Mammary microvascular endothelial cell (primary cell): ENCODE measurements around the gene MMP2. TPM values are rescaled to one million over a fixed set of nuclear protein-coding genes. Genes with fewer than 3 reads are reported as not detected.

Experiments
- total RNA-seq: library from RNA; depleted of rRNA; stranded (reverse); fragments of >200 nt; gene quantifications from 2 replicates; pipeline ENCODE4 v1.2.3, GENCODE V29; 2015

MMP2 gene
- total RNA-seq, result 22.5 and 23.8 TPM in 2 replicates

DNA sequence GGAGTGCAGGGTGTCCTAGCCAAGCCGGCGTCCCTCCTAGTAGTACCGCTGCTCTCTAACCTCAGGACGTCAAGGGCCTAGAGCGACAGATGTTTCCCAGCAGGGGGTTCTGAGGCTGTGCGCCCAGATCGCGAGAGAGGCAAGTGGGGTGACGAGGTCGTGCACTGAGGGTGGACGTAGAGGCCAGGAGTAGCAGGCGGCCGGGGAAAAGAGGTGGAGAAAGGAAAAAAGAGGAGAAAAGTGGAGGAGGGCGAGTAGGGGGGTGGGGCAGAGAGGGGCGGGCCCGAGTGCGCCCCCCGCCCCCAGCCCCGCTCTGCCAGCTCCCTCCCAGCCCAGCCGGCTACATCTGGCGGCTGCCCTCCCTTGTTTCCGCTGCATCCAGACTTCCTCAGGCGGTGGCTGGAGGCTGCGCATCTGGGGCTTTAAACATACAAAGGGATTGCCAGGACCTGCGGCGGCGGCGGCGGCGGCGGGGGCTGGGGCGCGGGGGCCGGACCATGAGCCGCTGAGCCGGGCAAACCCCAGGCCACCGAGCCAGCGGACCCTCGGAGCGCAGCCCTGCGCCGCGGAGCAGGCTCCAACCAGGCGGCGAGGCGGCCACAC is at the start of gene MMP2:
Gene MMP2 (plus strand): TSS at position 372 of the 603 bp plus-strand sequence. CDS start 282 bp downstream, outside the sequence.

DNA sequence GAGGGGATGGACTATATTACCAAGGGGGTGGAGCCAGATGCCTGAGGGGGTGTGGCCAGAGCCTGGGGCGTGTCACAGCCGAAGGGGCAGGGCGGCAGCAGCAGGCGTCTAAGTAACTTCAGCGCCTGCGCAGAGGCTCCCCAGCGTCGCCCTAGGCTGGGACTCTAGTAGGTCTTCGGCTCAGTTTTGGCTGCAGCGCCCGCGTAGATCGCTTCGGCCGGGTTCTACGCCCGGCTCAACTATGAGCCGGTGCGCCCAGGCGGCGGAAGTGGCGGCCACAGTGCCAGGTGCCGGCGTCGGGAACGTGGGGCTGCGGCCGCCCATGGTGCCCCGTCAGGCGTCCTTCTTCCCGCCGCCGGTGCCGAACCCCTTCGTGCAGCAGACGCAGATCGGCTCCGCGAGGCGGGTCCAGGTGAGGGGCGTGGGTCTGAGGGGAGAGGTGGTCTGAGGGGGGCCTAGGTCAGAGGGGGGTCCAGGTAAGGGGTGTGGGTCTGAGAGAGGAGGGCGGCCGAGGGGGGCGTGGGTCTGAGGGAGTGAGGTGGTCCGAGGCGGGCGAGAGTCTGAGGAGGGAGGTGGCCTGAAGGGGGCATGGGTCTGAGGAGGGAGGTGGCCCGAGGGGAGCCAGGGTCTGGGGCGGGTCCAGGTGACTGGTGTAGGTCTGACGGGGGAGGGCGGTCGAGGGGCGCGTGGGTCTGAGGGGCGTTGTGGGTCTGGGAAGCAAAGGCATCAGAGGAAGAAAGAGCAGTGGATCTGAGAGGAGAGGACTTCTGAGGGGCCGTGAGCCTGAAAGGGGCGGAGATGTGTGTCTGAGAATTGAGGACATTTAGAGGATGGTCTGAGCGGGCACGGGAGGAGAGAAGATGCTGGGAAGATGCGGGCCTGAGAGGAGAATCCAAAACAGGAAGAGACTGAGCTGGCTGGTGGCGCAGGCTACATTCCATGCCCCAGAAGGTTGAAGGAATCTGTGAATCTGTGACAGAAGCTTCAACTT is 30.2 kb downstream of the MMP2 start, which contains the start of gene LPCAT2:
Gene LPCAT2 (plus strand): TSS at position 132 of the 991 bp plus-strand sequence. CDS start 110 bp downstream, at position 242.

Other genes starting within 250 kb of the MMP2 start
- gene IRX6, start 155.0 kb upstream of the MMP2 start, total RNA-seq, result not detected in 2 replicates
- 21.1 and 26.6 TPM in 2 replicates for gene LPCAT2, start 29.9 kb downstream of the MMP2 start, total RNA-seq
- gene CAPNS2, start 87.5 kb downstream of the MMP2 start, total RNA-seq, result not detected in 2 replicates
- gene SLC6A2, start 176.8 kb downstream of the MMP2 start, total RNA-seq, result not detected in 2 replicates